ENCODE data around the gene CD93. TPM values are rescaled to one million over a fixed set of nuclear protein-coding genes. Genes with fewer than 3 reads are reported as not detected.

The CD93 gene
- total and polyA plus RNA-seq, 2 of the 8 experiments (the other 6 are each of a cell fraction or from before 2014, with no cell fraction given): under 0.01 to 0.07 TPM

DNA sequence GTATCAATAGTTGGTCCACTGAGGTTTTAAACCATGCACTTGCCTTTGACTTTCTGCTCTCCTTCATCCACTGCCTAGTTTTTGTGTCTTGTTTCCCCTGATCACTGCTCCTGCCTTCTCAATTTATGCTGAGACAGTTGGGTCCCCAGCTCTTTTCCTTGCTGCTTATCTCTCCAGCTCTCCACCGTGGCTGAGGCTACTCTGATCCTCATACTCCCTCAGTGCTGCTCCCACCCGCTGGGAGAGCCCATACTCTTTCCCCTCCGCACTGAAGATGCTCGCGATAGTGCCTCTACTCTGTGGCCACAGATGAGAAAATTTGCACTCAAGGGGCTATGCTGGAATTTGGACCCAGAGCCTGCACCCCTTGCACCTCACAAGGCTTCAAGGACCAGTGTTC lies 33.2 kb downstream of the CD93 start:
- H2BK5ac ChIP-seq (ENCODE audit: low read depth, low read length): no peak overlapping the region
- H4K20me1 ChIP-seq (replicated peaks in 1 of 2; ENCODE audit: control insufficient read depth in 1 of 2, insufficient read depth in 2 of 2, low read length in 2 of 2): peaks cover 0 to 5% of the 10 kb centered on the region in 2 experiments
- ChIA-PET CTCF (ENCODE audit: partially characterized antibody) (interaction anchor here (0.7 to 4.4 kb wide), 5 partner anchors 27 to 287 kb away, joined by 3 to 47 read pairs (median 9); no protein-coding TSS in a partner anchor), POLR2A (ENCODE audit: partially characterized antibody) (no interaction called here)
- H3K79me1 ChIP-seq (ENCODE audit: low read depth, low read length): no peaks in the 10 kb centered on the region
- H3K27me3 ChIP-seq (replicated peaks in 1 of 4; ENCODE audit: control insufficient read depth in 3 of 4, extremely low read depth in 1 of 4, insufficient read depth in 3 of 4, low read length in 3 of 4): peaks cover 20 to 43% (median 33%) of the 10 kb centered on the region in 4 experiments
- H2BK15ac ChIP-seq (ENCODE audit: low read length): no peak overlapping the region
- H2BK120ac ChIP-seq (replicated peaks; ENCODE audit: low read depth, low read length): no peak overlapping the region
- H3K23ac ChIP-seq (ENCODE audit: insufficient read length): no peak overlapping the region
- no peak overlapping the region for H3K14ac ChIP-seq (ENCODE audit: insufficient read length)
- H3K56ac ChIP-seq (replicated peaks; ENCODE audit: insufficient read length, low read depth, low read length): no peak overlapping the region
- H2BK12ac ChIP-seq (ENCODE audit: low read depth, low read length): 0 out of 2 replicates have a peak overlapping the region, but pooled peaks have one; percentile 9
- peaks cover 28% of the 10 kb centered on the region for H3K23me2 ChIP-seq (ENCODE audit: low read depth, low read length)
- no peak overlapping the region for H3K4ac ChIP-seq (replicated peaks; ENCODE audit: insufficient read length, low read depth, low read length)
- DNase-seq (ENCODE audit: low read depth in 1 of 2, low spot score in 2 of 2) (no peak), FAIRE-seq (no peak)
- no peak overlapping the region for H3K4me3 ChIP-seq (ENCODE audit: extremely low read depth in 1 of 4, insufficient read depth in 2 of 4, low read depth in 3 of 4, low read length in 4 of 4)
- no peak overlapping the region for H3K18ac ChIP-seq (ENCODE audit: extremely low read depth, low read length)
- peak overlapping the region; percentile 53; the same call in 1 of the 2 replicates for H2AK5ac ChIP-seq (ENCODE audit: low read depth, low read length)
- H3K27ac ChIP-seq (ENCODE audit: low read depth, low read length): no peak overlapping the region
- no peak overlapping the region for H4K8ac ChIP-seq (ENCODE audit: extremely low read depth, insufficient read depth, low read length)
- H2BK20ac ChIP-seq (ENCODE audit: low read length): 0 out of 2 replicates have a peak overlapping the region, but pooled peaks have one; percentile 55
- no peaks in the 10 kb centered on the region for H3K79me2 ChIP-seq (ENCODE audit: control insufficient read depth in 1 of 2, insufficient read depth in 2 of 2, low read length in 2 of 2)
- H3K9ac ChIP-seq (replicated peaks in 1 of 4; ENCODE audit: extremely low read depth in 1 of 4, low read depth in 3 of 4, low read length in 3 of 4): no peak overlapping the region
- 100% methylated on average over 5 of the region's 5 CpGs; no CpG with 5 or more reads in 1 of the 2 experiments for WGBS, 2 experiments (ENCODE audit: extremely low coverage in 1 of 2, insufficient coverage in 1 of 2, insufficient read length in 1 of 2, insufficient replicate concordance in 2 of 2, low coverage in 1 of 2, low lambda C conversion rate in 2 of 2, missing lambda C conversion rate in 1 of 2)
- H3K9me3 ChIP-seq (ENCODE audit: insufficient read depth in 2 of 2, low read depth in 1 of 2, low read length in 1 of 2): peaks cover 0 to 5% of the 10 kb centered on the region in 2 experiments; a peak in 1 of 4 replicates
- H3K4me1 ChIP-seq (replicated peaks in 1 of 4; ENCODE audit: control insufficient read depth in 3 of 4, insufficient read depth in 4 of 4, low read length in 3 of 4): peaks cover 4 to 12% (median 6%) of the 10 kb centered on the region in 4 experiments; a peak in 6 of 7 replicates
- no peak overlapping the region for H4K91ac ChIP-seq (replicated peaks; ENCODE audit: insufficient read length, low read length)
- H3K36me3 ChIP-seq (ENCODE audit: control insufficient read depth in 2 of 4, insufficient read depth in 4 of 4, low read length in 3 of 4): no peaks in the 10 kb centered on the region
- no peak overlapping the region for H2AFZ ChIP-seq (ENCODE audit: low read length)
- no peak overlapping the region for H4K5ac ChIP-seq (ENCODE audit: insufficient read length, low read depth, low read length)
- H3K4me2 ChIP-seq (ENCODE audit: insufficient read depth in 1 of 2, low read depth in 2 of 2, low read length in 2 of 2): no peak overlapping the region
- no peak for TF ChIP-seq CBX8 (IDR thresholded peaks at IDR 0.05; ENCODE audit: borderline replicate concordance, low read depth, low read length)
- no peak for TF ChIP-seq FOSL1 (IDR thresholded peaks at IDR 0.05; ENCODE audit: insufficient read depth, low read depth, low read length)
- no peak for TF ChIP-seq GTF2F1 (IDR thresholded peaks at IDR 0.05; ENCODE audit: borderline replicate concordance, low read depth, low read length)
- TF ChIP-seq, protein P1, sequence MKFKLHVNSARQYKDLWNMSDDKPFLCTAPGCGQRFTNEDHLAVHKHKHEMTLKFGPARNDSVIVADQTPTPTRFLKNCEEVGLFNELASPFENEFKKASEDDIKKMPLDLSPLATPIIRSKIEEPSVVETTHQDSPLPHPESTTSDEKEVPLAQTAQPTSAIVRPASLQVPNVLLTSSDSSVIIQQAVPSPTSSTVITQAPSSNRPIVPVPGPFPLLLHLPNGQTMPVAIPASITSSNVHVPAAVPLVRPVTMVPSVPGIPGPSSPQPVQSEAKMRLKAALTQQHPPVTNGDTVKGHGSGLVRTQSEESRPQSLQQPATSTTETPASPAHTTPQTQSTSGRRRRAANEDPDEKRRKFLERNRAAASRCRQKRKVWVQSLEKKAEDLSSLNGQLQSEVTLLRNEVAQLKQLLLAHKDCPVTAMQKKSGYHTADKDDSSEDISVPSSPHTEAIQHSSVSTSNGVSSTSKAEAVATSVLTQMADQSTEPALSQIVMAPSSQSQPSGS (IDR thresholded peaks at IDR 0.05; ENCODE audit: low read length): no peak
- no peak for TF ChIP-seq CTBP2 (IDR thresholded peaks at IDR 0.05; ENCODE audit: borderline replicate concordance, insufficient read depth, insufficient read length, low read length)
- TF ChIP-seq, protein P2, sequence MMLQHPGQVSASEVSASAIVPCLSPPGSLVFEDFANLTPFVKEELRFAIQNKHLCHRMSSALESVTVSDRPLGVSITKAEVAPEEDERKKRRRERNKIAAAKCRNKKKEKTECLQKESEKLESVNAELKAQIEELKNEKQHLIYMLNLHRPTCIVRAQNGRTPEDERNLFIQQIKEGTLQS (IDR thresholded peaks at IDR 0.05; ENCODE audit: insufficient read depth, low read depth, low read length): no peak
- no peak for TF ChIP-seq SRF (IDR thresholded peaks at IDR 0.05; ENCODE audit: low read depth, low read length)
- TF ChIP-seq BACH1 (IDR thresholded peaks at IDR 0.05; ENCODE audit: low read length): no peak
- TF ChIP-seq NANOG (IDR thresholded peaks at IDR 0.05; ENCODE audit: insufficient read depth, low read depth, low read length, poor library complexity, severe bottlenecking): no peak
- no peak for TF ChIP-seq RAD21 (IDR thresholded peaks at IDR 0.05 in 1 of 2, conservative IDR thresholded peaks at IDR 0.05 in 1 of 2; ENCODE audit: low read depth in 2 of 2, low read length in 2 of 2)

Data from H1 (cell line).